SK-N-SH treated with all-trans-retinoic acid at 6 μM for 48 hours (cell line): ENCODE measurements around the gene LONP1.

ENCODE experiments used
- ATAC-seq: fragments of 200-7000 bp; cut with Tn5 transposase; 3 replicates; pipeline ENCODE4 v1.9.1; 2020; ENCODE audit warnings: mild to moderate bottlenecking, moderate library complexity
- ARNTL ChIP-seq: fragments of 450-650 bp; formaldehyde crosslinking; IDR thresholded peaks from 2 replicates; pipeline ENCODE4 v1.5.0; 2020; ENCODE audit warnings: low read depth, mild to moderate bottlenecking, moderate library complexity, borderline replicate concordance
- BACH2 ChIP-seq: fragments of 250-450 bp; sonication (Bioruptor Pico); IDR thresholded peaks from 2 replicates; pipeline ENCODE4 v1.9.0; 2021; ENCODE audit warnings: mild to moderate bottlenecking, borderline replicate concordance
- CSDC2 ChIP-seq: fragments of 250-450 bp; sonication (Bioruptor Pico); IDR thresholded peaks from 2 replicates; pipeline ENCODE4 v1.5.0; 2020; ENCODE audit warnings: mild to moderate bottlenecking, moderate library complexity
- CSRNP3 ChIP-seq: fragments of 250-450 bp; sonication (Bioruptor Pico); IDR thresholded peaks from 2 replicates; pipeline ENCODE4 v1.5.1; 2021; ENCODE audit warnings: mild to moderate bottlenecking, moderate library complexity
- ESRRG ChIP-seq: fragments of 250-450 bp; sonication (Bioruptor Pico); IDR thresholded peaks from 2 replicates; pipeline ENCODE4 v1.6.1; 2021; ENCODE audit warnings: mild to moderate bottlenecking
- GLIS3 ChIP-seq: fragments of 250-450 bp; sonication (Bioruptor Pico); IDR thresholded peaks from 2 replicates; pipeline ENCODE4 v1.5.0; 2020; ENCODE audit warnings: mild to moderate bottlenecking, moderate library complexity
- OSR1 ChIP-seq: fragments of 250-450 bp; sonication (Bioruptor Pico); IDR thresholded peaks from 2 replicates; pipeline ENCODE4 v1.8.0; 2022; ENCODE audit warnings: moderate library complexity, mild to moderate bottlenecking, inconsistent platforms
- PPARA ChIP-seq: fragments of 250-450 bp; sonication (Bioruptor Pico); IDR thresholded peaks from 2 replicates; pipeline ENCODE4 v1.5.0; 2020; ENCODE audit warnings: mild to moderate bottlenecking, borderline replicate concordance
- RARB ChIP-seq: fragments of 250-450 bp; sonication (Bioruptor Pico); IDR thresholded peaks from 2 replicates; pipeline ENCODE4 v1.8.0; 2021; ENCODE audit warnings: mild to moderate bottlenecking, moderate library complexity
- SNAI2 ChIP-seq: fragments of 250-450 bp; sonication (Bioruptor Pico); IDR thresholded peaks from 2 replicates; pipeline ENCODE4 v1.5.0; 2020; ENCODE audit warnings: mild to moderate bottlenecking, moderate library complexity
- TCF4 ChIP-seq: fragments of 250-450 bp; sonication (Bioruptor Pico); IDR thresholded peaks from 2 replicates; pipeline ENCODE4 v1.8.0; 2021; ENCODE audit warnings: mild to moderate bottlenecking, moderate library complexity, borderline replicate concordance
- TOX ChIP-seq: fragments of 250-450 bp; sonication (Bioruptor Pico); IDR thresholded peaks from 2 replicates; pipeline ENCODE4 v1.8.0; 2021; ENCODE audit warnings: mild to moderate bottlenecking, moderate library complexity, borderline replicate concordance
- TSHZ2 ChIP-seq: fragments of 250-450 bp; sonication (Bioruptor Pico); IDR thresholded peaks from 2 replicates; pipeline ENCODE4 v1.5.0; 2020; ENCODE audit warnings: mild to moderate bottlenecking, moderate library complexity
- ZC3H10 ChIP-seq: fragments of 250-450 bp; sonication (Bioruptor Pico); IDR thresholded peaks from 2 replicates; pipeline ENCODE4 v1.5.1; 2021; ENCODE audit warnings: mild to moderate bottlenecking, moderate library complexity
- ZFP3 ChIP-seq: fragments of 250-450 bp; sonication (Bioruptor Pico); IDR thresholded peaks from 2 replicates; pipeline ENCODE4 v1.5.0; 2020; ENCODE audit warnings: mild to moderate bottlenecking, moderate library complexity
- ZFP30 ChIP-seq: fragments of 450-650 bp; formaldehyde crosslinking; IDR thresholded peaks from 2 replicates; pipeline ENCODE4 v1.5.0; 2022; ENCODE audit warnings: mild to moderate bottlenecking, moderate library complexity
- ZNF565 ChIP-seq: fragments of 450-650 bp; formaldehyde crosslinking; conservative IDR thresholded peaks from 2 replicates; pipeline ENCODE4 v1.5.0; 2020; ENCODE audit warnings: low read depth, mild to moderate bottlenecking, moderate library complexity
- TF ChIP-seq, protein P1 (sequence below): fragments of 250-450 bp; sonication (Bioruptor Pico); IDR thresholded peaks from 2 replicates; pipeline ENCODE4 v1.5.1; 2020; ENCODE audit warnings: low read depth, mild to moderate bottlenecking, moderate library complexity
- TF ChIP-seq, protein P2 (sequence below): fragments of 250-450 bp; sonication (Bioruptor Pico); IDR thresholded peaks from 2 replicates; pipeline ENCODE4 v1.8.0; 2020; ENCODE audit warnings: mild to moderate bottlenecking, moderate library complexity, borderline replicate concordance

The LONP1 gene

GRCh38 chr19:5767949-5768348 is 48.0 kb upstream of the LONP1 start (continued):
- TF ChIP-seq OSR1 (CRISPR knock-in tag) (no peak), ZC3H10 (CRISPR knock-in tag) (no peak), ARNTL (no peak)

GRCh38 chr19:5765220-5765619 is 45.3 kb upstream of the LONP1 start:
- ATAC-seq: no peak
- TF ChIP-seq CSDC2 (CRISPR knock-in tag) (no peak), PPARA (CRISPR knock-in tag) (no peak), ZNF565 (CRISPR knock-in tag) (no peak), ZFP3 (no peak), TCF4 (CRISPR knock-in tag) (no peak), BACH2 (no peak), OSR1 (CRISPR knock-in tag) (no peak), GLIS3 (CRISPR knock-in tag) (no peak), TSHZ2 (CRISPR knock-in tag) (no peak), ZC3H10 (CRISPR knock-in tag) (no peak), SNAI2 (CRISPR knock-in tag) (no peak), CSRNP3 (no peak), RARB (CRISPR knock-in tag) (no peak), ESRRG (CRISPR knock-in tag) (no peak), TOX (CRISPR knock-in tag) (no peak)
- TF ChIP-seq, protein P1, sequence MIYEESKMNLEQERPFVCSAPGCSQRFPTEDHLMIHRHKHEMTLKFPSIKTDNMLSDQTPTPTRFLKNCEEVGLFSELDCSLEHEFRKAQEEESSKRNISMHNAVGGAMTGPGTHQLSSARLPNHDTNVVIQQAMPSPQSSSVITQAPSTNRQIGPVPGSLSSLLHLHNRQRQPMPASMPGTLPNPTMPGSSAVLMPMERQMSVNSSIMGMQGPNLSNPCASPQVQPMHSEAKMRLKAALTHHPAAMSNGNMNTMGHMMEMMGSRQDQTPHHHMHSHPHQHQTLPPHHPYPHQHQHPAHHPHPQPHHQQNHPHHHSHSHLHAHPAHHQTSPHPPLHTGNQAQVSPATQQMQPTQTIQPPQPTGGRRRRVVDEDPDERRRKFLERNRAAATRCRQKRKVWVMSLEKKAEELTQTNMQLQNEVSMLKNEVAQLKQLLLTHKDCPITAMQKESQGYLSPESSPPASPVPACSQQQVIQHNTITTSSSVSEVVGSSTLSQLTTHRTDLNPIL (CRISPR knock-in tag): no peak
- TF ChIP-seq, protein P2, sequence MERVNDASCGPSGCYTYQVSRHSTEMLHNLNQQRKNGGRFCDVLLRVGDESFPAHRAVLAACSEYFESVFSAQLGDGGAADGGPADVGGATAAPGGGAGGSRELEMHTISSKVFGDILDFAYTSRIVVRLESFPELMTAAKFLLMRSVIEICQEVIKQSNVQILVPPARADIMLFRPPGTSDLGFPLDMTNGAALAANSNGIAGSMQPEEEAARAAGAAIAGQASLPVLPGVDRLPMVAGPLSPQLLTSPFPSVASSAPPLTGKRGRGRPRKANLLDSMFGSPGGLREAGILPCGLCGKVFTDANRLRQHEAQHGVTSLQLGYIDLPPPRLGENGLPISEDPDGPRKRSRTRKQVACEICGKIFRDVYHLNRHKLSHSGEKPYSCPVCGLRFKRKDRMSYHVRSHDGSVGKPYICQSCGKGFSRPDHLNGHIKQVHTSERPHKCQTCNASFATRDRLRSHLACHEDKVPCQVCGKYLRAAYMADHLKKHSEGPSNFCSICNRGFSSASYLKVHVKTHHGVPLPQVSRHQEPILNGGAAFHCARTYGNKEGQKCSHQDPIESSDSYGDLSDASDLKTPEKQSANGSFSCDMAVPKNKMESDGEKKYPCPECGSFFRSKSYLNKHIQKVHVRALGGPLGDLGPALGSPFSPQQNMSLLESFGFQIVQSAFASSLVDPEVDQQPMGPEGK: no peak

DNA sequence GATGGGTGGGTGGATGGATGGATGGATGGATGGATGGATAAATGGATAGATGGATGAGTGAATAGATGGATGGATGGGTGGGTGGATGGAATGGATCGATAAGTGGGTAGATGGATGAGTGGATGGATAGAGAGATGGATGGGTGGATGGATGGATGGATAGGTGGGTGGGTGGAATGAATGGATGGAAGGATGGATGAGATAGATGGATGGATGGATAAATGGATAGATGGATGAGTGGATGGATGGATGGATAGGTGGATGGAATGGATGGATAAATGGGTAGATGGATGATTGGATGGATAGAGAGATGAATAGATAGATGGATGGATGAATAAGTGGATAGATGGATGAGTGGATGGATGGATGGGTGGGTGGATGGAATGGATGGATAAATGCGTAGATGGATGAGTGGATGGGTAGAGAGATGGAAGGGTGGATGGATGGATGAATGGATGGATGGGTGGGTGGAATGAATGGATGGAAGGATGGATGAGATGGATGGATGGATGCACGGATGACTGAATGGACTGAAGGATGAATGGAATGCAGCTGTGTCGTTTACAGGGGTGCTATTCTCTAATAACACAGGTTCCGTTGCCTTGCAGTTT is 42.8 kb upstream of the LONP1 start:
- TF ChIP-seq OSR1 (CRISPR knock-in tag) (no peak), GLIS3 (CRISPR knock-in tag) (no peak), ESRRG (CRISPR knock-in tag) (no peak), ZFP30 (no peak), CSRNP3 (no peak), BACH2 (no peak)
- TF ChIP-seq, protein P2: no peak
- no peak for ATAC-seq
